Measurements from ENCODE around the gene CLDN14.

Gene CLDN14

GRCh38 chr21:36474591-36474990, 5.3 kb downstream of the CLDN14 start:
- TF ChIP-seq MAX (IDR thresholded peaks at IDR 0.05; ENCODE audit: low read depth, low read length) (no peak), MYC (IDR thresholded peaks at IDR 0.05; ENCODE audit: low read depth, low read length) (no peak), CTCF (IDR thresholded peaks at IDR 0.05; ENCODE audit: low read depth, low read length) (no peak), POLR2A (IDR thresholded peaks at IDR 0.05; ENCODE audit: extremely low read depth, insufficient read length) (no peak)
- no peak overlapping the region for H3K4me3 ChIP-seq (ENCODE audit: low read depth, low read length)
- no peak for DNase-seq (ENCODE audit: low read depth)

GRCh38 chr21:36473203-36473602, 6.7 kb downstream of the CLDN14 start:
- DNase-seq (ENCODE audit: low read depth): no peak
- no peak overlapping the region for H3K4me3 ChIP-seq (ENCODE audit: low read depth, low read length)
- TF ChIP-seq CTCF (IDR thresholded peaks at IDR 0.05; ENCODE audit: low read depth, low read length) (no peak), POLR2A (IDR thresholded peaks at IDR 0.05; ENCODE audit: extremely low read depth, insufficient read length) (no peak), MYC (IDR thresholded peaks at IDR 0.05; ENCODE audit: low read depth, low read length) (no peak)

- TF ChIP-seq MAX (IDR thresholded peaks at IDR 0.05; ENCODE audit: low read depth, low read length): no peak
- no peak for TF ChIP-seq POLR2A (IDR thresholded peaks at IDR 0.05; ENCODE audit: extremely low read depth, insufficient read length)
- no peak for TF ChIP-seq CTCF (IDR thresholded peaks at IDR 0.05; ENCODE audit: low read depth, low read length)
- TF ChIP-seq MYC (IDR thresholded peaks at IDR 0.05; ENCODE audit: low read depth, low read length): no peak
- DNase-seq (ENCODE audit: low read depth): no peak
Observed at GRCh38 chr21:36472377-36472776, 7.5 kb downstream of the CLDN14 start.

GRCh38 chr21:36471254-36471723, 8.6 kb downstream of the CLDN14 start:
- H3K4me3 ChIP-seq (ENCODE audit: low read depth, low read length): no peak overlapping the region
- no peak for TF ChIP-seq MAX (IDR thresholded peaks at IDR 0.05; ENCODE audit: low read depth, low read length)
- no peak for TF ChIP-seq MYC (IDR thresholded peaks at IDR 0.05; ENCODE audit: low read depth, low read length)
- TF ChIP-seq CTCF (IDR thresholded peaks at IDR 0.05; ENCODE audit: low read depth, low read length): no peak
- TF ChIP-seq POLR2A (IDR thresholded peaks at IDR 0.05; ENCODE audit: extremely low read depth, insufficient read length): no peak
- no peak for DNase-seq (ENCODE audit: low read depth)

More at GRCh38 chr21:36472377-36472776, 7.5 kb downstream of the CLDN14 start:
- H3K4me3 ChIP-seq (ENCODE audit: low read depth, low read length): no peak overlapping the region

- TF ChIP-seq POLR2A (IDR thresholded peaks at IDR 0.05; ENCODE audit: extremely low read depth, insufficient read length) (no peak), CTCF (IDR thresholded peaks at IDR 0.05; ENCODE audit: low read depth, low read length) (no peak)
- no peak for DNase-seq (ENCODE audit: low read depth)
- H3K4me3 ChIP-seq (ENCODE audit: low read depth, low read length): no peak overlapping the region
Observed at GRCh38 chr21:36470294-36470693, 9.6 kb downstream of the CLDN14 start.

GRCh38 chr21:36466061-36466511, 13.8 kb downstream of the CLDN14 start:
- no peak for DNase-seq (ENCODE audit: low read depth)
- no peak overlapping the region for H3K4me3 ChIP-seq (ENCODE audit: low read depth, low read length)
- TF ChIP-seq MAX (IDR thresholded peaks at IDR 0.05; ENCODE audit: low read depth, low read length): no peak
- TF ChIP-seq CTCF (IDR thresholded peaks at IDR 0.05; ENCODE audit: low read depth, low read length): no peak
- TF ChIP-seq MYC (IDR thresholded peaks at IDR 0.05; ENCODE audit: low read depth, low read length): no peak
- no peak for TF ChIP-seq POLR2A (IDR thresholded peaks at IDR 0.05; ENCODE audit: extremely low read depth, insufficient read length)

Measured in NB4 (cell line).